Measurements from ENCODE around the gene C11orf91. TPM values are rescaled to one million over a fixed set of nuclear protein-coding genes. Genes with fewer than 3 reads are reported as not detected.
A peak's percentile ranks its signal among the peaks of the same experiment; 100 is the strongest.

The C11orf91 gene
- total RNA-seq, 6 experiments from 2014 or later, result not detected

DNA sequence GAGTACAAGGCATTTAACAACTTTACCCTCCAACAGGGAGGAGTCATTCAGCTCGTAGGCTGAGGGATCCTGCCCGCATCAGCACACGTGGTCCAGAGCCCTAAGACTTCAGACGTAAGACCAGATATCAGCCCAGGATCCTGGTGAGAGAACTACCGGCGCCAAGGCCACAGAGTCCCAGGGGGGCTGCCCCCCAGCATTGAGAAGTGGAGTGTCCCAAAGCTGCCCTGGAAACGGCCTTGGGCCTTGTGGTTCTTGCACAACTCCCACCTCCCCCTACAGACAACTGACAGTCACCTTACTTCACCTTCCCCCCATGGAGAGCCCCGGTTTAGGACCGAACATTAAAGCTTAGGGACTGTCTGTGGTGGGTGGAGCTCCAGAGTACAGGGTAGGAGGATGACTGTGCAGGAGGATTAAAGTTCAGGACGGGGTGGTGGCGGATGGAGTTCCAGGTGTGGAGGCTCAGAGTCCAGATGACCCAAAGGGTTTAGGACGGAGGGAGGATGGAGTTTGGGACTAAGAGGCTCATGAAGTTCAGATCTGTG is 1.0 kb downstream of the C11orf91 start:
- no peaks in the 10 kb centered on the region for H3K9me3 ChIP-seq
- H3K27ac ChIP-seq, result peak overlapping the region in 2 of 3 donors; percentile 67 to 69
- H3K4me1 ChIP-seq, result peaks cover 0 to 53% (median 15%) of the 10 kb centered on the region in 4 donors
- ATAC-seq (peak in 1 of 4 donors; percentile 1), DNase-seq (peak in 1 of 3 donors; percentile 38)
- H3K27me3 ChIP-seq, result no peaks in the 10 kb centered on the region
- no peak overlapping the region for H3K4me3 ChIP-seq
- intact Hi-C loops (cut with DNase I), result loop anchor here in 1 of 2 donors (10.0 kb wide), 1 partner anchor 535 kb away; the partner anchor contains the start of gene CSTF3
- TF ChIP-seq, protein P1, sequence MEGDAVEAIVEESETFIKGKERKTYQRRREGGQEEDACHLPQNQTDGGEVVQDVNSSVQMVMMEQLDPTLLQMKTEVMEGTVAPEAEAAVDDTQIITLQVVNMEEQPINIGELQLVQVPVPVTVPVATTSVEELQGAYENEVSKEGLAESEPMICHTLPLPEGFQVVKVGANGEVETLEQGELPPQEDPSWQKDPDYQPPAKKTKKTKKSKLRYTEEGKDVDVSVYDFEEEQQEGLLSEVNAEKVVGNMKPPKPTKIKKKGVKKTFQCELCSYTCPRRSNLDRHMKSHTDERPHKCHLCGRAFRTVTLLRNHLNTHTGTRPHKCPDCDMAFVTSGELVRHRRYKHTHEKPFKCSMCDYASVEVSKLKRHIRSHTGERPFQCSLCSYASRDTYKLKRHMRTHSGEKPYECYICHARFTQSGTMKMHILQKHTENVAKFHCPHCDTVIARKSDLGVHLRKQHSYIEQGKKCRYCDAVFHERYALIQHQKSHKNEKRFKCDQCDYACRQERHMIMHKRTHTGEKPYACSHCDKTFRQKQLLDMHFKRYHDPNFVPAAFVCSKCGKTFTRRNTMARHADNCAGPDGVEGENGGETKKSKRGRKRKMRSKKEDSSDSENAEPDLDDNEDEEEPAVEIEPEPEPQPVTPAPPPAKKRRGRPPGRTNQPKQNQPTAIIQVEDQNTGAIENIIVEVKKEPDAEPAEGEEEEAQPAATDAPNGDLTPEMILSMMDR (IDR thresholded peaks at IDR 0.05), result no peak
- no peak for TF ChIP-seq POLR2A (IDR thresholded peaks at IDR 0.05)
- WGBS (ENCODE audit: insufficient coverage, low coverage, low lambda C conversion rate, missing lambda C conversion rate), result 59% methylated on average over 9 of the region's 12 CpGs
- H3K36me3 ChIP-seq, result no peaks in the 10 kb centered on the region

DNA sequence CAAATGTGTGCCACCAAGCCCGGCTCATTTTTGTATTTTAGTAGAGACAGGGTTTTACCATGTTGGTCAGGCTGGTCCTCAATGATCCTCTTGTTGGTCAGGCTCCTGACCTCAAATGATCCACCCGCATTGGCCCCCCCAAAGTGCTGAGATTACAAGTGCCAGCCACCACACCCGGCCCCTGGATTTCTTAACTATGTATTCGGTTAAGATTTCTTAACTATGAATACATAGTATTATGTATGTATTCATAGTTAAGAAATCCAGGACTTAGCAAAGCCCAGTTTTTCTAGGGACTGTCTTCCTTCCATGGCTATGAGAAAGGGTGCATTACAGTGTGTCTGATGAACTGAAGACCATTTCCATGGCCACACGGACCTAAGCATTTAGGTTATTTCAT is 1.7 kb downstream of the C11orf91 start:
- peaks cover 0 to 52% (median 17%) of the 10 kb centered on the region in 4 donors for H3K4me1 ChIP-seq
- ATAC-seq (no peak), DNase-seq (no peak)
- intact Hi-C loops (cut with DNase I), result loop anchor here in 1 of 2 donors (10.0 kb wide), 1 partner anchor 534 kb away; the partner anchor contains the start of gene CSTF3
- no peak overlapping the region for H3K4me3 ChIP-seq
- no peak overlapping the region for H3K27ac ChIP-seq
- no peaks in the 10 kb centered on the region for H3K36me3 ChIP-seq
- no peak for TF ChIP-seq POLR2A (IDR thresholded peaks at IDR 0.05)
- TF ChIP-seq, protein P1 (IDR thresholded peaks at IDR 0.05), result no peak
- WGBS (ENCODE audit: insufficient coverage, low coverage, low lambda C conversion rate, missing lambda C conversion rate), result 82% methylated on average over 4 of the region's 5 CpGs
- no peaks in the 10 kb centered on the region for H3K9me3 ChIP-seq
- H3K27me3 ChIP-seq, result no peaks in the 10 kb centered on the region

DNA sequence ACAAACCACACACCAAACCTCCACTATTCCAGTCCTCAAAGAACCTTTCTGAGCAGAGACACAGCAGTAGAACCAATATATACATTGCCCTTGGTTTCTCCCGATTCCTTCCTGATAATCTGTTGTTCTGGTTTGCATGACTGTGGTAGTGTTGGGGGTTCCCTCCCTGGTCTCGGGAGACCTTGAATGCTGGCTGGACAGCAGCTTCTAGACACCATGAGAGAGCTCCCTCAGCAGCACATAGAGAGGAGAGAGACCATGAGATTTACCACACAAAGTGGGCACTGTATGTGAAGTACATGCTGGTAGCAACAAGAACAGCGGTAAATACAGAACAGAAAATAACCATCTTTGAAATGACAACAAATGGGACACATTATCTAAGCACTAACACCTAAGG is 2.6 kb downstream of the C11orf91 start:
- Histone ChIP-seq H3K36me3 (no peaks in the 10 kb centered on the region), H3K9me3 (no peaks in the 10 kb centered on the region), H3K27ac (no peak overlapping the region), H3K4me1 (peaks cover 0 to 42% (median 15%) of the 10 kb centered on the region in 4 donors), H3K27me3 (no peaks in the 10 kb centered on the region), H3K4me3 (no peak overlapping the region)
- 78% methylated on average over 2 of the region's 3 CpGs for WGBS (ENCODE audit: insufficient coverage, low coverage, low lambda C conversion rate, missing lambda C conversion rate)
- no peak for DNase-seq
- no peak for TF ChIP-seq POLR2A (IDR thresholded peaks at IDR 0.05)
- TF ChIP-seq, protein P1 (IDR thresholded peaks at IDR 0.05), result no peak
- no peak for ATAC-seq
- intact Hi-C loops (cut with DNase I), result loop anchor here in 1 of 2 donors (10.0 kb wide), 1 partner anchor 533 kb away; the partner anchor contains the start of gene CSTF3

DNA sequence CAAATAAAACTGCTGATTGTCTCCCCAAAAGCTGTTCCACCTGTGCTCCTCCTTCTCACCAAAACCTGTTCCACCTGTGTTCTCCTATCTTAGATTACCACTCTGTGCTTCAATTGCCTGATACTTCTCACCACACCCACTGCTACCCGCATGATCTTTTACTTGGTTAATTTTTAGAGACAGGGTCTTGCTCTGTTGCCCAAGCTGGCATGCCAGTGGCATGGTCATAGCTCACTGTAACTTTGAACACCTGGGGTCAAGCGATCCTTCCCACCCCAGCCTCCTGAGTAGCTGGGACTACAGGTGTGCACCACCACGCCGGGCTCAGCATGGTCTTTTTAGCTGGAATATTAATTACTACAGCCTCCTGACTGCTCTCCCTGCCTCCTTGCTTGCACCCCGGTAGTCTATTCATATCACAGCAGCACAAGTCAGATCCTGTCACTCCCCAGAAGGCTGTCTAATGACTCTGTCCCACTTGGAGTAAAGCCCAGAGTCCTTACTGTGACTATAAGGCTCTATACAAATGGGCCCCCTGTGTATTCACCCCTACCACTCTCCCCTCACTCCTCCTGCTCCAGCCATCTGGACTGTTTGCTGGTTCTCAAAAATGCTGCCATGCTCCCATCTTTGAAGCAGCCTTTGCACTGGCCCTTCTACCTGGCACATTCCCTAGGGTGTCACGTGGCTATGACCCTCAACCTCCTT is 3.5 kb downstream of the C11orf91 start:
- intact Hi-C loops (cut with DNase I), result loop anchor here in 1 of 2 donors (10.0 kb wide), 1 partner anchor 532 kb away; the partner anchor contains the start of gene CSTF3
- no peak overlapping the region for H3K27ac ChIP-seq

More for the DNA sequence above, 3.5 kb downstream of the C11orf91 start:
- WGBS (ENCODE audit: insufficient coverage, low coverage, low lambda C conversion rate, missing lambda C conversion rate), result 80% methylated on average over 5 of the region's 6 CpGs
- ATAC-seq (no peak), DNase-seq (no peak)
- no peaks in the 10 kb centered on the region for H3K27me3 ChIP-seq
- no peaks in the 10 kb centered on the region for H3K9me3 ChIP-seq
- no peaks in the 10 kb centered on the region for H3K36me3 ChIP-seq
- TF ChIP-seq, protein P1 (IDR thresholded peaks at IDR 0.05), result no peak
- TF ChIP-seq POLR2A (IDR thresholded peaks at IDR 0.05), result no peak
- H3K4me3 ChIP-seq, result no peak overlapping the region
- peaks cover 0 to 35% (median 12%) of the 10 kb centered on the region in 4 donors for H3K4me1 ChIP-seq

All from right lobe of liver (tissue), 6 donors.